H1 (cell line): ENCODE results near the gene RPTOR. TPM values are rescaled to one million over a fixed set of nuclear protein-coding genes. Genes with fewer than 3 reads are reported as not detected.

Experiments
- CTCF ChIA-PET: fragments of 300-600 bp; sonication (Branson Sonifier 250); formaldehyde crosslinking; loops from one replicate; lab custom pipeline; 2021; ENCODE audit not compliant: partially characterized antibody; lab: Charles Lee
- POLR2A ChIA-PET: fragments of 300-600 bp; sonication (Branson Sonifier 250); formaldehyde crosslinking; loops from one replicate; lab custom pipeline; 2021; ENCODE audit warnings: inconsistent platforms; ENCODE audit not compliant: partially characterized antibody; lab: Charles Lee
- DNase-seq, 2 experiments: peaks; one replicate each; pipeline versions ENCODE4 v3.0.0 to v3.0.0-alpha.2; 2010 to 2022; ENCODE audit warnings: low spot score in 2 of 2, low read depth in 1 of 2, mixed read lengths in 1 of 2
- FAIRE-seq: peaks from 2 replicates; lab custom pipeline; 2011; peaks lifted over from hg19 to GRCh38; lab: Jason Lieb, UNC
- H2AFZ ChIP-seq: 2 replicates; pipeline ENCODE4 v1.8.1; 2012; ENCODE audit warnings: low read length, inconsistent platforms
- H2AK5ac ChIP-seq: 2 replicates; pipeline ENCODE4 v1.6.1; 2013; ENCODE audit warnings: low read depth, low read length
- H2BK120ac ChIP-seq: replicated peaks from 2 replicates; pipeline ENCODE3; 2013; ENCODE audit warnings: low read depth, low read length, inconsistent platforms
- H2BK12ac ChIP-seq: 2 replicates; pipeline ENCODE4 v1.6.1; 2013; ENCODE audit warnings: low read depth, low read length
- H2BK15ac ChIP-seq: 2 replicates; pipeline ENCODE4 v1.6.1; 2013; ENCODE audit warnings: low read length
- H2BK20ac ChIP-seq: 2 replicates; pipeline ENCODE4 v1.6.1; 2013; ENCODE audit warnings: low read length
- H2BK5ac ChIP-seq: 2 replicates; pipeline ENCODE4 v1.6.1; 2013; ENCODE audit warnings: low read depth, low read length
- H3K14ac ChIP-seq: 2 replicates; pipeline ENCODE4 v1.6.1; 2013; ENCODE audit warnings: inconsistent platforms; ENCODE audit not compliant: insufficient read length
- H3K18ac ChIP-seq: 2 replicates; pipeline ENCODE4 v1.6.1; 2013; ENCODE audit warnings: low read length; ENCODE audit errors: extremely low read depth
- H3K23ac ChIP-seq: 2 replicates; pipeline ENCODE4 v1.6.1; 2013; ENCODE audit warnings: inconsistent platforms; ENCODE audit not compliant: insufficient read length
- H3K23me2 ChIP-seq: 2 replicates; pipeline ENCODE4 v1.6.1; 2013; ENCODE audit warnings: low read depth, low read length
- H3K27ac ChIP-seq: 2 replicates; pipeline ENCODE4 v1.6.1; 2011; ENCODE audit warnings: low read depth, low read length, inconsistent platforms
- H3K27me3 ChIP-seq, 4 experiments: replicated peaks in 1 of 4; 1 replicate in 1 of 4; 2 replicates in 3 of 4; pipeline versions ENCODE4 v1.6.1 to v1.8.1; 2011 to 2013; ENCODE audit warnings: low read length in 3 of 4, mild to moderate bottlenecking in 3 of 4, inconsistent platforms in 2 of 4, mixed read lengths in 2 of 4, moderate library complexity in 1 of 4; ENCODE audit not compliant: control insufficient read depth in 3 of 4, insufficient read depth in 3 of 4; ENCODE audit errors: extremely low read depth in 1 of 4
- H3K36me3 ChIP-seq, 4 experiments: 2 replicates each; pipeline versions ENCODE4 v1.6.1 to v1.8.1; 2011 to 2013; ENCODE audit warnings: mild to moderate bottlenecking in 4 of 4, low read length in 3 of 4, moderate library complexity in 2 of 4, control low read depth in 1 of 4, inconsistent platforms in 1 of 4; ENCODE audit not compliant: insufficient read depth in 4 of 4, control insufficient read depth in 2 of 4
- H3K4ac ChIP-seq: replicated peaks from 2 replicates; pipeline ENCODE3; 2013; ENCODE audit warnings: low read length, low read depth, mixed read lengths, inconsistent platforms; ENCODE audit not compliant: insufficient read length
- H3K4me1 ChIP-seq, 4 experiments: replicated peaks in 1 of 4; 1 replicate in 1 of 4; 2 replicates in 3 of 4; pipeline versions ENCODE4 v1.6.1 to v1.8.1; 2011 to 2013; ENCODE audit warnings: low read length in 3 of 4, inconsistent platforms in 2 of 4, mixed read lengths in 1 of 4; ENCODE audit not compliant: insufficient read depth in 4 of 4, control insufficient read depth in 3 of 4
- H3K4me2 ChIP-seq, 2 experiments: 2 replicates each; pipeline versions ENCODE4 v1.6.1 to v1.8.1; 2011 to 2013; ENCODE audit warnings: low read depth in 2 of 2, low read length in 2 of 2, control low read depth in 1 of 2, inconsistent platforms in 1 of 2, mild to moderate bottlenecking in 1 of 2; ENCODE audit not compliant: insufficient read depth in 1 of 2
- H3K4me3 ChIP-seq, 4 experiments: fragments of 200-600, 300-600 bp in 1 of 4; sonication (generic), shearing (Covaris generic), sonication (Bioruptor Twin) in 1 of 4; 2 replicates each; pipeline versions ENCODE4 v1.5.1 to v1.8.1; 2011 to 2016; ENCODE audit warnings: low read length in 4 of 4, low read depth in 3 of 4, control low read depth in 2 of 4, inconsistent platforms in 2 of 4, mild to moderate bottlenecking in 2 of 4, mixed read lengths in 1 of 4, moderate library complexity in 1 of 4; ENCODE audit not compliant: insufficient read depth in 2 of 4; ENCODE audit errors: extremely low read depth in 1 of 4
- H3K56ac ChIP-seq: replicated peaks from 2 replicates; pipeline ENCODE3; 2013; ENCODE audit warnings: low read depth, mild to moderate bottlenecking, mixed read lengths, low read length, inconsistent platforms; ENCODE audit not compliant: insufficient read length
- H3K79me1 ChIP-seq: 2 replicates; pipeline ENCODE4 v1.6.1; 2013; ENCODE audit warnings: low read depth, low read length, control low read depth
- H3K79me2 ChIP-seq, 2 experiments: 2 replicates each; pipeline versions ENCODE4 v1.6.1 to v1.8.1; 2012 to 2013; ENCODE audit warnings: low read length in 2 of 2, mild to moderate bottlenecking in 2 of 2, inconsistent platforms in 1 of 2; ENCODE audit not compliant: insufficient read depth in 2 of 2, control insufficient read depth in 1 of 2
- H3K9ac ChIP-seq, 4 experiments: replicated peaks in 1 of 4; 1 replicate in 1 of 4; 2 replicates in 3 of 4; pipeline versions ENCODE4 v1.6.1 to v1.8.1; 2011 to 2013; ENCODE audit warnings: low read depth in 3 of 4, low read length in 3 of 4, control low read depth in 2 of 4, mild to moderate bottlenecking in 2 of 4, moderate library complexity in 2 of 4, inconsistent platforms in 1 of 4; ENCODE audit errors: extremely low read depth in 1 of 4
- H3K9me3 ChIP-seq, 2 experiments: 2 replicates each; pipeline versions ENCODE4 v1.6.1 to v1.8.1; 2012 to 2013; ENCODE audit warnings: mild to moderate bottlenecking in 2 of 2, moderate library complexity in 2 of 2, control low read depth in 1 of 2, inconsistent platforms in 1 of 2, low read depth in 1 of 2, low read length in 1 of 2, mixed read lengths in 1 of 2; ENCODE audit not compliant: insufficient read depth in 2 of 2
- H4K20me1 ChIP-seq, 2 experiments: replicated peaks in 1 of 2; 2 replicates each; pipeline versions ENCODE3 to v1.8.1; 2011 to 2013; ENCODE audit warnings: inconsistent platforms in 2 of 2, low read length in 2 of 2, mild to moderate bottlenecking in 1 of 2; ENCODE audit not compliant: insufficient read depth in 2 of 2, control insufficient read depth in 1 of 2
- H4K5ac ChIP-seq: 2 replicates; pipeline ENCODE4 v1.6.1; 2013; ENCODE audit warnings: low read length, low read depth, mixed read lengths, inconsistent platforms; ENCODE audit not compliant: insufficient read length
- H4K8ac ChIP-seq: 2 replicates; pipeline ENCODE4 v1.8.0; 2013; ENCODE audit warnings: mild to moderate bottlenecking, moderate library complexity, low read length, inconsistent platforms; ENCODE audit not compliant: insufficient read depth; ENCODE audit errors: extremely low read depth
- H4K91ac ChIP-seq: replicated peaks from 2 replicates; pipeline ENCODE3; 2013; ENCODE audit warnings: low read length, mixed read lengths, inconsistent platforms; ENCODE audit not compliant: insufficient read length
- E2F6 ChIP-seq: IDR thresholded peaks from 2 replicates; pipeline ENCODE4 v1.6.1; 2012; ENCODE audit warnings: inconsistent platforms
- EGR1 ChIP-seq: IDR thresholded peaks from 2 replicates; pipeline ENCODE4 v1.6.1; 2011; ENCODE audit warnings: low read depth, low read length, borderline replicate concordance
- GABPA ChIP-seq: IDR thresholded peaks from 2 replicates; pipeline ENCODE4 v1.6.1; 2011; ENCODE audit warnings: mild to moderate bottlenecking, low read length, moderate library complexity, borderline replicate concordance; ENCODE audit not compliant: insufficient read depth
- RXRA ChIP-seq: IDR thresholded peaks from 2 replicates; pipeline ENCODE4 v1.6.1; 2011; ENCODE audit warnings: low read depth, mild to moderate bottlenecking, low read length, moderate library complexity; ENCODE audit not compliant: insufficient read depth
- SP4 ChIP-seq: IDR thresholded peaks from 2 replicates; pipeline ENCODE4 v1.6.1; 2012; ENCODE audit warnings: low read length, inconsistent platforms
- TAF7 ChIP-seq: optimal IDR thresholded peaks from 2 replicates; pipeline ENCODE3; 2011; ENCODE audit warnings: low read depth, mild to moderate bottlenecking, inconsistent platforms, low read length, moderate library complexity, borderline replicate concordance
- TBP ChIP-seq: IDR thresholded peaks from 2 replicates; pipeline ENCODE4 v1.6.1; 2011; ENCODE audit warnings: low read depth, low read length, improper control_type of control experiment
- WGBS, 2 experiments: shearing (Covaris generic) in 1 of 2; methylation state at CpG; one replicate each; pipeline versions ENCODE4 v1.1.6 to v1.1.7; 2013 to 2015; ENCODE audit warnings: low lambda C conversion rate in 2 of 2, mixed read lengths in 2 of 2, inconsistent platforms in 1 of 2, low coverage in 1 of 2, missing lambda C conversion rate in 1 of 2; ENCODE audit not compliant: insufficient replicate concordance in 2 of 2, insufficient coverage in 1 of 2, insufficient read length in 1 of 2; ENCODE audit errors: extremely low coverage in 1 of 2, missing lambda C conversion rate in 1 of 2; 5-methylcytosine and 5-hydroxymethylcytosine counted together
- polyA plus RNA-seq, 7 experiments: library from polyadenylated mRNA; depleted of rRNA in 3 of 7; stranded (reverse) in 5 of 7; unstranded in 2 of 7; fragments of >200 nt in 5 of 7; fragments of 200-250 nt in 2 of 7; gene quantifications; 1 replicate in 5 of 7; 2 replicates in 1 of 7; 4 replicates in 1 of 7; pipeline versions ENCODE4 v1.2.1 to v1.2.3, GENCODE V29; 2011 to 2013; ENCODE audit warnings: missing spikeins in 2 of 7, mixed read lengths in 2 of 7
- total RNA-seq: library from RNA; stranded (reverse); fragmentation: NEBNext Ultra II Directional; extraction: Animal tissue kit (Norgen Biotek cat#: 25700); gene quantifications from 2 replicates; pipeline ENCODE4 v1.2.1, GENCODE V29; 2021

The RPTOR gene
- total and polyA plus RNA-seq, 2 of the 8 experiments (the other 6 are each of a cell fraction or from before 2014, with no cell fraction given): 6.9 to 28.7 TPM

- H2BK15ac ChIP-seq: no peak overlapping the region
- no peak overlapping the region for H2BK120ac ChIP-seq
- no peak overlapping the region for H3K4ac ChIP-seq
- ChIA-PET CTCF (interaction anchor here (1.1 to 2.4 kb wide), 2 partner anchors 15 to 128 kb away, joined by 3 to 7 read pairs; no protein-coding TSS in a partner anchor), POLR2A (interaction anchor here (1.4 kb wide), 1 partner anchor 15 kb away, joined by 3 read pairs; no protein-coding TSS in a partner anchor)
- no peak overlapping the region for H3K18ac ChIP-seq
- no peaks in the 10 kb centered on the region for H3K23me2 ChIP-seq
- H4K91ac ChIP-seq: no peak overlapping the region
- H3K4me2 ChIP-seq: no peak overlapping the region
- peak overlapping the region; percentile 26 for H2BK5ac ChIP-seq
- H2BK12ac ChIP-seq: no peak overlapping the region
- no peak overlapping the region for H3K4me3 ChIP-seq
- H3K9me3 ChIP-seq: no peaks in the 10 kb centered on the region
- H3K27ac ChIP-seq: no peak overlapping the region; the same call in 1 of the 2 replicates
- H4K8ac ChIP-seq: peak overlapping the region; percentile 8
- no peak overlapping the region for H4K5ac ChIP-seq
- no peak for DNase-seq
- WGBS, 2 experiments: 85% methylated on average over 21 of the region's 21 CpGs; no CpG with 5 or more reads in 1 of the 2 experiments
- H3K23ac ChIP-seq: no peak overlapping the region
- H2BK20ac ChIP-seq: no peak overlapping the region
- no peaks in the 10 kb centered on the region for H4K20me1 ChIP-seq
- H2AFZ ChIP-seq: no peak overlapping the region
- no peaks in the 10 kb centered on the region for H3K36me3 ChIP-seq
- no peaks in the 10 kb centered on the region for H3K79me1 ChIP-seq
- no peak overlapping the region for H3K9ac ChIP-seq
- no peak overlapping the region for H3K56ac ChIP-seq
- H2AK5ac ChIP-seq: no peak overlapping the region
- no peaks in the 10 kb centered on the region for H3K79me2 ChIP-seq
- H3K4me1 ChIP-seq: peaks cover 0 to 7% (median 3%) of the 10 kb centered on the region in 4 experiments; a peak in 4 of 7 replicates
- FAIRE-seq: no peak
- no peak for TF ChIP-seq TBP
- no peak for TF ChIP-seq RXRA
- no peak for TF ChIP-seq E2F6
- no peak for TF ChIP-seq TAF7
- TF ChIP-seq EGR1: no peak
- no peak for TF ChIP-seq SP4
- no peak for TF ChIP-seq GABPA
- no peak overlapping the region for H3K14ac ChIP-seq
- H3K27me3 ChIP-seq: no peaks in the 10 kb centered on the region
These were observed 226.4 kb downstream of the RPTOR start for GRCh38 chr17:80770881-80771611.
